Activated T-cell treated with anti-CD3 and anti-CD28 coated beads, Interleukin-2, amount 50 U/mL, for 48 hours (primary cell): ENCODE results near the gene SLC12A9.

Source experiments
- DNase-seq, 2 experiments: peaks; one replicate each; pipeline ENCODE4 v3.0.0-alpha.2; 2020

SLC12A9 gene

GRCh38 chr7:100864263-100864845 lies 11.8 kb downstream of the SLC12A9 start:
- no peak for DNase-seq

DNA sequence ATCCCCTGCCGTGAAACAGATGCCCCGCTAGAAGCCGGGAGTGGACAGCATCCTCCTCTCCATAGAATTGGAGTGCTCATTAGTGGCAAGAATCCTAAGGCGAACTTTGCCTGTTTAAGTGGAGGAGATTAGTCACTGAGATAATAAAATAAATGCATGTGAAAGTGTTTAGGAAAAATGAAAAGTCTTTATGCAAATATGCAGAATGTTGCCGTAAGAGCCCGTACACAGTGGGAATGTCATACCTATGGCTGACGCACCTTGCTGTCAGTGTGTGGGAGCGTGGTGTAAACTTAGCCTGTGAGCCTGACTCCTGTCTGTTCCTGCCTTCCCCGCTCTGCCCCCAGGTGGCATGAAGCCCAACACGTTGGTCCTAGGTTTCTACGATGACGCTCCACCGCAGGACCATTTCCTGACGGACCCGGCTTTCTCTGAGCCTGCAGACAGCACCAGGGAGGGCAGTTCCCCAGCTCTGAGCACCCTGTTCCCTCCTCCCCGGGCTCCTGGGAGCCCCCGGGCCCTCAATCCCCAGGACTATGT lies 12.9 kb downstream of the SLC12A9 start:
- no peak for DNase-seq

DNA sequence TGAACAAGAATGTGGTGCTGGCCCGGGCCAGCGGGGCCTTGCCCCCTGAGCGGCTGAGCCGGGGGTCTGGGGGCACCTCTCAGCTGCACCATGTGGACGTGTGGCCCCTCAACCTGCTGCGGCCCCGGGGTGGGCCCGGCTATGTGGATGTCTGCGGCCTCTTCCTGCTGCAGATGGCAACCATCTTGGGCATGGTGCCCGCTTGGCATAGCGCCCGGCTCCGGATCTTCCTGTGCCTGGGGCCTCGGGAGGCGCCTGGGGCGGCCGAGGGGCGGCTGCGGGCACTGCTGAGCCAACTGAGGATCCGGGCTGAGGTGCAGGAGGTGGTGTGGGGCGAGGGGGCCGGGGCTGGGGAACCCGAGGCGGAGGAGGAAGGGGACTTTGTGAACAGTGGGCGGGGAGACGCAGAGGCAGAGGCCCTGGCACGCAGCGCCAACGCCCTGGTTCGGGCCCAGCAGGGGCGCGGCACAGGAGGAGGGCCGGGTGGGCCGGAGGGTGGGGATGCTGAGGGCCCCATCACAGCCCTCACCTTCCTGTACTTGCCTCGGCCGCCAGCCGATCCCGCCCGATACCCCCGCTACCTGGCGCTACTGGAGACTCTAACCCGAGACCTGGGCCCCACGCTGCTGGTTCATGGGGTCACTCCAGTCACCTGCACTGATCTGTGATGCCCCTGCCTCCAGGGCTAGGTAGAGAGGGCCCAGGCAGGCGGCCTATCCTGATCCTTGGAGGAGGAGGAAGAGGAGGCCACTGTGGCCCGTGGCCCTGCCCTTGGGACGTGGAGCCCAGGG lies 13.6 kb downstream of the SLC12A9 start:
- peak; percentile 54 to 65 for DNase-seq

DNA sequence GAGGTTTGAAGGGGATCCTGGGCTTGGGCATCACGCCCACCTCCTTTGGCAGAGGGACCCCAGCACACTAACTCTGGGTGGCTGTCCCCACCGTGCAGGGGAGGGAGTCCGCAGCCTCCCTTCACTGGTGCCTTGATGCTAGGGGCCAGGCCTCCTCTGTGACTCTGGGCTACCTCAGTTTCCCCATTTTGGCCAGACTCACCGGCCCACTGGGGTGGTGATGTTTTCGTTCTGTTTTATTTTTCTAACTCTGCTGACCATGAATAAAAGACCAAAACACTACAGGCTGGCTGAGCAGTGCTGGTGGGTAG lies 14.2 kb downstream of the SLC12A9 start:
- no peak for DNase-seq

DNA sequence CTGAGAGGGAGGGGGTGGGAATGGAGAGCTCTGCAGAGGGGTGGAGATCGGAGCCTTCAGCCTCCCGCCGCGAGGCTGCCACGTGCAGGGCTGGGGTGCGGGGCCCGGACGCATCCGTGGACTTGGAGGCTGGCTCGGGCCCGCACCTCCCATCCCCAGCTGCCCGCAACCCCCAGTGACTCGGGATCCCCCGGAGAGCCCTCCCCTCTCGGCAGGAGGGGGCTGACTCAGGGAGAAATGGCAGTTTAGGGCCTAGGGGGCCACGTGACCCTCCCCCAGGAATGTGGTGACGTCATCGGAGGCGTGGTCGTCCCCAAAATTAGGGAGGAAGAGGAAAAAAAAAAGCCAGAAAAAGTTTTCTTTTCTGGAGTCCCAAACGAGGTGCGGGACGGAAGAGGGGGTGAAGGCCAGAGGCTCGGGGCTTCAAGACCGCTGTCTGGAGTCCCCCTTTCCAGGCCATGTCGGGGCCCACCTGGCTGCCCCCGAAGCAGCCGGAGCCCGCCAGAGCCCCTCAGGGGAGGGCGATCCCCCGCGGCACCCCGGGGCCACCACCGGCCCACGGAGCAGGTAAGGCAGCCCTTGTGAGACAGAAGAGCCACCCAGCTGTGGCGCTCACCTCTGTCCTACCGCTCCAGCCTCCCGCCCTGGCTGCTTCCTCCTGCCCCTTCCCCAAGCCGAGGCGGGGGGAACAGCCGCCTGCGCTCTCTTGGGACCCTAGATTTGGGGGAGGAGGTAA lies 14.7 kb downstream of the SLC12A9 start, which contains the start of gene TRIP6:
Gene TRIP6, plus strand, starts transcription at position 348 of the 736 bp plus-strand sequence. Its CDS starts 111 bp downstream, at position 459.
- DNase-seq, result peak; percentile 81

DNA sequence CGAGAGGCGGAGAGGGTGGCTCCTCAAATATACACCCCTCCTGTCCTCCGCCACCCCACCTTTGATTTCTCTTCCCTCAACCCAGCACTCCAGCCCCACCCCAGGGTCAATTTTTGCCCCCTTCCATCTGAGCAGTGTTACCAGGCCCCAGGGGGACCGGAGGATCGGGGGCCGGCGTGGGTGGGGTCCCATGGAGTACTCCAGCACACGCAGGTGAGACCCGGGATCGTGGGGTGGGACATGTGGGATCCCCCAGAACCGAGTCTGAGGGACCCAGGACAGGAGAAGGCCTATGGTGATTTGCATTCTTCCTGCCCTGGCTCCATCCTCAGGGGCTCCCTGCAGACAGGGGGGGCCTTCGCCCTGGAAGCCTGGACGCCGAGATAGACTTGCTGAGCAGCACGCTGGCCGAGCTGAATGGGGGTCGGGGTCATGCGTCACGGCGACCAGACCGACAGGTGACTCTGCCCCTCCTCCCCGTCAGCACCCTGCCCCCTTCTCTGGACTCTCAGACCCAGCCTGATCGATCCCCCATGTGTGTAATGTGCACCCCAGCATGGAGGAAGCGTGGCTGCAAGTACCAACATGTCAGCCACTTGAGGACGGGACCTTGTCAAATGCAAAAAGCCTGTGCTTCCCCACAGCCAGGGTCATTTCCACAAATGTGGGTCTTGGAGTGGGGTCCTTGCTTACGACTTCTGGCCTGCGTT lies 15.4 kb downstream of the SLC12A9 start:
- DNase-seq, result no peak

GRCh38 chr7:100873599-100874299 lies 21.2 kb downstream of the SLC12A9 start:
- DNase-seq, result no peak

GRCh38 chr7:100874300-100874576 lies 21.7 kb downstream of the SLC12A9 start:
- DNase-seq, result no peak

GRCh38 chr7:100874577-100875355 lies 22.3 kb downstream of the SLC12A9 start, which contains the start of gene SRRT:
TSS of gene SRRT (plus strand) at chr7:100875103. CDS start at chr7:100875591, 488 bp downstream.
- peak; percentile 99 to 100 for DNase-seq

DNA sequence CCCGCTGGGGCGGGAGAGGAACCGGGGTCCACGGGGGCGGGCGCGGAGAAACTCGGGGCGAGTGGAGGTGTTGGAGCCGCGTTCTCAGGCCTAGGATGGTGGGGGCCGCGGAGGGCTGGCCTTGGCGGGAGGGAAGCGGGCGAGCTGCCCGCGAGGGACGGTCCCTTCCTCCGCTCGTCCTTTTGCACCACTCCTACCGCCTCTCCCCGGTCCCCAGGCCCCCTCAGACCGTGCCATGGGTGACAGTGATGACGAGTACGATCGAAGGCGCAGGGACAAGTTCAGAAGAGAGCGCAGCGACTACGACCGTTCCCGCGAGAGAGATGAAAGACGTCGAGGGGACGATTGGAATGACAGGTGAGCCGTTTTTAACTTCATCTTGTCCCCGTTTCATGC lies 22.8 kb downstream of the SLC12A9 start:
- peak in 1 of 2 experiments; percentile 65 for DNase-seq

- DNase-seq, result no peak
These were observed 25.5 kb downstream of the SLC12A9 start for GRCh38 chr7:100878013-100878412.

GRCh38 chr7:100878685-100879084 lies 26.2 kb downstream of the SLC12A9 start:
- no peak for DNase-seq

DNA sequence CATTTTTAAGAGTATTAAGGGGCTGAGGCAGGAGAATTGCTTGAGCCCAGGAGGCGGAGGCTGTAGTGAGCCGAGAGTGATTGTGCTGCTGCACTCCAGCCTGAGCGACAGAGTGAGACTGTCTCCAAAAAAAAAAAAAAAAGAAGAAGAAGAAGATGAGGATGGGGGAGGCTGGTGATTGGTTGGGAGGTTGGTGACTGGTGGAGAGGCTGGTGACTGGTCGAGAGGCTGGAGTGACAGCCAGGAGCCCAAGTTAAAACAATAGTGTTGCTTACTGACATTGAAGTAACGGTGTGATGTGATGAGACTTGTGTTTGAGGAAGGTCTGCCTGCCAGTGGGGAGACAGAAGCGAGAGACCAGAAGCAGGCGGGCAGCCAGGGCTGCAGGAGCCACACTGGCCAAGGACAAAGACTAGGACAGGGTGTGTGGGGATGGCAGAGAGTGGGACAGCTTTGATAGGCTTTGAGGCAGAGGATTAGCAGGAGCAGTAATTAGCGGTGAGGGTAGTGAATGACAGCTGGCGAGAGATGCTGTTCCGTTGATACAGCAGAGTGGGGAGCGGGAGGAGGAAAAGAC lies 27.3 kb downstream of the SLC12A9 start:
- no peak for DNase-seq

DNA sequence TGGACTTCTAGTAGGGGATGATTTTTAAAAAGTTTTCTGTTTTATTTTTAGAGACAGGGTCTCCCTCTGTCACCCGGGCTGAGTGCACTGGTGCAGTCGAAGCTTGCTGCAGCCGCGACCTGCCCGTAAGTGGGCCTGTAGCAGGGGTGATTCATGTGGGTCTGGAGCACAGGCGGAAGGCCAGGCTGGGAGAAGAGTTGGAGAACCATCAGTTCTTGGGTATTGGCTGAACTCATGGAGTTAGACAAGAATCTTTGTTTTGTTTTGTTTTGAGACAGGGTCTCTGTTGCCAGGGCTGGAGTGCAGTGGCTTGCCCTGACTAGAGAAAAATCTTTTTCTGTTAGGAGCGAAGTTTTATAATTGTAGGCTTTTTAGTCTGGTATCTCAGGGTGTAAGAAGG lies 28.1 kb downstream of the SLC12A9 start:
- no peak for DNase-seq

- no peak for DNase-seq
These were observed 28.6 kb downstream of the SLC12A9 start for GRCh38 chr7:100881136-100881535.

- no peak for DNase-seq
These were observed 29.7 kb downstream of the SLC12A9 start for GRCh38 chr7:100882201-100882600.

DNA sequence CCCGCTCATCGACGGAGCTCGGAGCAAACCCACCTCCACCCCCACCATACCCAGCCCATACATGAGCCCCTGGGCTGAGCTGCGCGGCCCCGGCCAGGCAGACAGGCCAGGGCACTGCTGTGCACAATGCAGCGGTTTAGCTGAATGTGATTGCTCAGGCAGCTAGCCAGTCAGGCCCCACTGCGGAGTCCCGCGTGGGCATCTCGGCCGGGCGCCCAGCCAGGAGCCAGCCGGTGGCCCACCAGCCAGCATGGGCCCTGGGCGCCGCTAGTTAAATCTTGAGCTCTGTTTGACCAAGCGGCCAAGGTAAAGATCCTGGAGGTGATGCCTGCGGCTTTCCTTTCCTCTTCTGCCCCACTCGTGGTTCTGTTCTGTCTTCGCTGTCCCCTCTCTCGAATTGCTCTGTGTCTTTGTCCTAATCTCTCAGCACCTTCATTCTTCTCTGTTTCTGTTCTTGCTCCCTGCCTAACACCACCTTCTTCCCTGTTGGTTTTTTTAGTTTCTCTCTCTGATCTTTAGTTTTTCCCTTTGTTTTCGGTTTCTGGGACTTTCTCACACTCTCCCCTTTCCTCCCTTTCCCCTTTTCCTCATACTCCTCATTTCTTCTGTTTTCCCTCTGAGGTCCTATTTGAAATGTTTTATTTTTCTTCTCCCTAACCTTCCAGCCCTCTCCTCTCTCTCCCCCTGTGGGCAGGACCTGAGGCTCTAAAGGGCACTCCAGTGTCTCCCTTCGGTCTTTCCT lies 30.4 kb downstream of the SLC12A9 start:
- no peak for DNase-seq

DNA sequence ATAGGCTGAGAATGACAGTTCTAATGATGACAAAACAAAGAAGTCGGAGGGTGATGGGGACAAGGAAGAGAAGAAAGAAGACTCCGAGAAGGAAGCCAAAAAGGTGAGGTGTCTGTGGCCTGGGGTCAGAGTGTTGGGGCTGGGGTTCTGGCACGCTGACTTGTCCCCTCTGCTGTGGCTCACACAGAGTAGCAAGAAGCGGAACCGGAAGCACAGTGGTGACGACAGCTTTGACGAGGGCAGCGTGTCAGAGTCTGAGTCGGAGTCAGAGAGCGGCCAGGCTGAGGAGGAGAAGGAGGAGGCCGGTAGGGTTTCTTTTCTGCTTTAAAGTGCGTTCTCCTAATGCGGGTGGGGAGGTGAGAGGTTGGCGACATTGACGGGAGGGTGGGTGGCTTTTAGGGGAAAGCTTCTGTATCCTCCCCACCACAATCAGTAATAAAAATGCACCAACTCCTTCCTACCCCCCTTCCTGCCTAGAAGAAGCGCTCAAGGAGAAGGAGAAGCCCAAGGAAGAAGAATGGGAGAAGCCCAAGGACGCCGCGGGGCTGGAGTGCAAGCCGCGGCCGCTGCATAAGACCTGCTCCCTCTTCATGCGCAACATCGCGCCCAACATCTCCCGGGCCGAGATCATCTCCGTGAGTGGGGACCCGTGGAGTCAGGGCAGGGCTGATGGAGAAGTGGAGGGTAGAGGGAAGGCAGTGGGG lies 32.4 kb downstream of the SLC12A9 start:
- no peak for DNase-seq

GRCh38 chr7:100885440-100886141 lies 33.1 kb downstream of the SLC12A9 start:
- no peak for DNase-seq
